Right atrium auricular region (tissue), 2 donors: ENCODE results near the gene CFAP119. TPM values are rescaled to one million over a fixed set of nuclear protein-coding genes. Genes with fewer than 3 reads are reported as not detected.
A peak's percentile ranks its signal among the peaks of the same experiment; 100 is the strongest.

ENCODE experiments used
- DNase-seq: peaks from one replicate; pipeline ENCODE4 v3.0.0-alpha.2; 2019; ENCODE audit warnings: low spot score
- H3K27ac ChIP-seq, 2 donors: fragments of 200-600 bp; sonication (generic); 1 replicate in 1 of 2; 2 replicates in 1 of 2; pipeline ENCODE4 v1.5.1; 2016 to 2019
- H3K27me3 ChIP-seq, 2 donors: fragments of 200-600 bp; sonication (generic); one replicate each; pipeline versions ENCODE4 v1.5.1 to v1.6.0; 2017 to 2019
- H3K36me3 ChIP-seq: fragments of 200-600 bp; sonication (generic); one replicate; pipeline ENCODE4 v1.5.1; 2016
- H3K4me1 ChIP-seq, 2 donors: fragments of 200-600 bp; sonication (generic); one replicate each; pipeline versions ENCODE4 v1.5.1 to v1.6.0; 2017 to 2019
- H3K4me3 ChIP-seq, 2 donors: fragments of 200-600 bp; sonication (generic); 1 replicate in 1 of 2; 2 replicates in 1 of 2; pipeline ENCODE4 v1.5.1; 2017 to 2019; ENCODE audit warnings: mild to moderate bottlenecking in 1 of 2, moderate library complexity in 1 of 2
- H3K9me3 ChIP-seq, 2 donors: fragments of 200-600 bp; sonication (generic); one replicate each; pipeline ENCODE4 v1.5.1; 2019
- CTCF ChIP-seq, 2 donors: fragments of 200-600 bp; sonication (generic); IDR thresholded peaks; one replicate each; pipeline ENCODE4 v1.5.1; 2019; ENCODE audit warnings: antibody characterized with exemption in 2 of 2
- total RNA-seq, 2 donors: library from RNA; depleted of rRNA; stranded (reverse); fragments of >200 nt; gene quantifications; one replicate each; pipeline ENCODE4 v1.1.0, GENCODE V29; 2016

CFAP119 gene
- total RNA-seq, 2 donors from 2014 or later, result 0.37 to 0.83 TPM

GRCh38 chr16:30778549-30779244 is 16.8 kb upstream of the CFAP119 start:
- no peak overlapping the region for H3K4me3 ChIP-seq
- no peaks in the 10 kb centered on the region for H3K9me3 ChIP-seq
- TF ChIP-seq CTCF (IDR thresholded peaks at IDR 0.05), result no peak
- H3K27ac ChIP-seq, result peak overlapping the region in 1 of 2 donors; percentile 16
- no peaks in the 10 kb centered on the region for H3K27me3 ChIP-seq
- H3K4me1 ChIP-seq, result peaks cover 0 to 35% of the 10 kb centered on the region in 2 donors
- peaks cover 29% of the 10 kb centered on the region for H3K36me3 ChIP-seq
- DNase-seq, result no peak

GRCh38 chr16:30777591-30778297 is 15.9 kb upstream of the CFAP119 start:
- H3K27me3 ChIP-seq, result no peaks in the 10 kb centered on the region
- no peak overlapping the region for H3K4me3 ChIP-seq
- H3K9me3 ChIP-seq, result no peaks in the 10 kb centered on the region
- peaks cover 0 to 35% of the 10 kb centered on the region in 2 donors for H3K4me1 ChIP-seq
- no peak for TF ChIP-seq CTCF (IDR thresholded peaks at IDR 0.05)
- peak overlapping the region; percentile 15 to 90 for H3K27ac ChIP-seq
- peaks cover 29% of the 10 kb centered on the region for H3K36me3 ChIP-seq
- no peak for DNase-seq

GRCh38 chr16:30775392-30776188 is 13.7 kb upstream of the CFAP119 start:
- H3K4me3 ChIP-seq, result peak overlapping the region; percentile 74
- H3K36me3 ChIP-seq, result peaks cover 37% of the 10 kb centered on the region
- H3K4me1 ChIP-seq, result peaks cover 0 to 35% of the 10 kb centered on the region in 2 donors
- peak overlapping the region; percentile 90 to 94 for H3K27ac ChIP-seq
- no peaks in the 10 kb centered on the region for H3K27me3 ChIP-seq
- no peaks in the 10 kb centered on the region for H3K9me3 ChIP-seq
- peak; percentile 83 for DNase-seq
- TF ChIP-seq CTCF (IDR thresholded peaks at IDR 0.05), result no peak

GRCh38 chr16:30775131-30775391 is 13.2 kb upstream of the CFAP119 start:
- no peak for TF ChIP-seq CTCF (IDR thresholded peaks at IDR 0.05)
- Histone ChIP-seq H3K9me3 (no peaks in the 10 kb centered on the region), H3K4me3 (peak overlapping the region; percentile 74), H3K36me3 (peaks cover 42% of the 10 kb centered on the region), H3K4me1 (peaks cover 0 to 35% of the 10 kb centered on the region in 2 donors), H3K27me3 (no peaks in the 10 kb centered on the region), H3K27ac (peak overlapping the region; percentile 90 to 94)
- no peak for DNase-seq

- Histone ChIP-seq H3K4me3 (peak overlapping the region; percentile 74), H3K27ac (peak overlapping the region; percentile 90 to 94), H3K9me3 (no peaks in the 10 kb centered on the region), H3K4me1 (peaks cover 0 to 35% of the 10 kb centered on the region in 2 donors), H3K27me3 (no peaks in the 10 kb centered on the region), H3K36me3 (peaks cover 47% of the 10 kb centered on the region)
- TF ChIP-seq CTCF (IDR thresholded peaks at IDR 0.05), result no peak
- no peak for DNase-seq
Measured at GRCh38 chr16:30774367-30775130, 12.7 kb upstream of the CFAP119 start.
